Right forelimb (tissue), 1 donor: Measurements from ENCODE around the gene THOC6.

Experiments used
- DNase-seq: peaks from one replicate; pipeline ENCODE4 v3.0.0-alpha.2; 2018

THOC6 gene

GRCh38 chr16:2992383-2993081 lies 31.3 kb upstream of the THOC6 start:
- no peak for DNase-seq

GRCh38 chr16:2996298-2996697 lies 27.5 kb upstream of the THOC6 start:
- DNase-seq = no peak

- DNase-seq = no peak
Observed at GRCh38 chr16:2999929-3000328, 23.9 kb upstream of the THOC6 start.

GRCh38 chr16:3000540-3000939 lies 23.3 kb upstream of the THOC6 start:
- no peak for DNase-seq

- no peak for DNase-seq
Observed at GRCh38 chr16:3001316-3001715, 22.5 kb upstream of the THOC6 start.

GRCh38 chr16:3003582-3004270 lies 20.1 kb upstream of the THOC6 start:
- DNase-seq = peak; percentile 95

DNA sequence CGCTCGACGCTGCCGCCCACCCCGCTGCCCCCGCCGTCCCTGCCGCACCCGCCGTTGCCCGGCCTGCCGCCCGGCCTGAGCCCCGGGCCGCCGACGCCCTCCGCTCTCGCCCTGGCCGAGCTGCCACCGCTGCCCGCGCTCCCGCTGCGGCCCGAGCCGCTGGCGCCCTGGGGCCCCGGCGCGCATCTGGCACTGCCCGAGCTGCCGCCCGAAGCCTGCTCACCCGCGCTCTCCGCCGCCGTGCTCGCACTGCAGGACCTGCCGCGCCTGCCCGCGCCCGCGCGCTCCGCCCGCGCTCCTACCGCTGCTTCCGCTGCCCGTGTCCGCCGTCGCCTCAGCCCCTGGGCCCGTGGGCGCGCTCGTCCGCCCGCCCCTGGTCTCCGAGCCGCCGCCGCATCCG lies 19.5 kb upstream of the THOC6 start:
- DNase-seq = no peak

DNA sequence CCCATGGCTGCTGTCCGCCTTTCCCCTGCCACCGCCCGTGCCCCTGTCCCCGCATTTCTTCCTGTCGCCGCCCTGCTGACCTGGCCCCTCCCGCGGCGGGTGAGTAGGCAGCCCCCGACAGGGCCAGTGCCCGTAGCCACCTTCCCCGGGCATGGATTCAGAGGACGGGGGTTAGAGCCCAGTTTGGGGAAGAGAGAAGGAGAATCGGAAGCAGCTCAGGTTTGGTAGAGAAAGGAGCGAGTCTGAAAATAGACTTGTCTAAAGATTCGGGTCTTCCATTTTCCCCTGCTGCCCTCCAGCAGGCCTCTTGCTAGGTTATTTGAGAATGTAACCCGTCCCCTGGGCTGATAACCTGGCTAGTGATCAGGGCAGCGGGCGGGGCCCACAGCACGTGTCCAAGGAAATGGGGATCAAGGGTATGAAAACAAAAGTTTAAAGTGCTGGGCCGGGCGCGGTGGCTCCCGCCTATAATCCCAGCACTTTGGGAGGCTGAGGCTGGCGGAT lies 19.0 kb upstream of the THOC6 start:
- DNase-seq = no peak

GRCh38 chr16:3007059-3007956 lies 16.5 kb upstream of the THOC6 start:
- no peak for DNase-seq

- DNase-seq = no peak
Observed at GRCh38 chr16:3007957-3008689, 15.7 kb upstream of the THOC6 start.

DNA sequence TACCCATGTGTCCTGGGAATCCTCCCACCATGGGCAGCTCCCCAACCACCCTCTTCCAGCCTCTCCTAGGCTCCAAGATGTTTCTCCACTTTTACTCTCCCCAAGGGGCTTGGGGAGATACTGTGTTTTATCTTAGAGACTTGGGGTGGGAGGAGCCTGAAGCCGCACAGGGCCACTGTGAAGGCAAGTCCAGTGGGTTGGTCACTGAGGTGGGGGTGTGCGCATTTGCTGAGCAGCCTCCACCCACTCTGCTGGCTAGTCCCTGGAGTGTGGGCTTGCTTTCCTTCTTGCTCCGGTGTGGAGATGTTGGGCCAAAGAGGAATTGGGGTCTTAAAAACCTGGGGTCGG lies 15.2 kb upstream of the THOC6 start:
- no peak for DNase-seq

- no peak for DNase-seq
Observed at GRCh38 chr16:3009568-3010390, 14.1 kb upstream of the THOC6 start.

DNA sequence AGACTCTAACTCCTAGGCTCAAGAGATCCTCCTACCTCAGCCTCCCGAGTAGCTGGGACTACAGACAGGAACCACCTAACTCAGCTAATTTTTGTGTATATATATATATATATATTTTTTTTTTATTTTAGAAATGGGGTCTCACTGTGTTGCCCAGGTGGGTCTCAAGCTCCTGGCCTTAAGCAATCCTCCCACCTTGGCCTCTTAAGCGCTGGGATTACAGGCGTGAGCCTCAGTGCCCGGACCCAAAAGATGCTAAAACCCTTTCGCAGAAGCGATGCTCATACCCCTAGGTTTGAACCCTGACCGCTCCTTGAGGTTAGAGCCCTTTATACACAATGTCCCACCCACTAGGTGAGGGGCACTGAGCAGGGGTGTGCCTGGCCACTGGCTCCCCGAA lies 13.3 kb upstream of the THOC6 start:
- no peak for DNase-seq

DNA sequence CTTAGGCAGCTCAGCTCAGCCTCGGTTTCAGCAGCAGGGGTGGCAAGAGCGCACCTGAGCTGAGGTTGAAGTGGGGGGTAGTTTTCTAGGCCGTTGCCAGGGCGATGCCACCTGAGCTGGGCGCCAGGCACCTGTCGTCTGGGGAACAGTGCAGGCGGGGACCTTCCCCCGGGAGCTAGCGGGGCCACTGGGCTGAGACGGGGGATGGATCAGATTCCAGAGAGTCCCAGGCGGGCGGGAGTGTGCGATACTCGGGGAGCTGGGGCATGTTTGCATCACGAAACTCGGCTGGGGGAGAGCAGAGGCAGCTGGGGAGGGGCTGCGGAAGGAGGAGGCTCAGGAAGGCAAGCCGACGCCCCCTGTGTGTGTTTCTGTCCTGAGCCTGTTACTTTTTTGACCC lies 11.6 kb upstream of the THOC6 start:
- no peak for DNase-seq

- DNase-seq = no peak
Observed at GRCh38 chr16:3012828-3013420, 10.9 kb upstream of the THOC6 start, which contains the start of gene CLDN9. Gene CLDN9 (plus strand): TSS chr16:3012923. CDS start chr16:3013363, 440 bp downstream.

GRCh38 chr16:3013491-3013951 lies 10.3 kb upstream of the THOC6 start:
- DNase-seq = no peak

DNA sequence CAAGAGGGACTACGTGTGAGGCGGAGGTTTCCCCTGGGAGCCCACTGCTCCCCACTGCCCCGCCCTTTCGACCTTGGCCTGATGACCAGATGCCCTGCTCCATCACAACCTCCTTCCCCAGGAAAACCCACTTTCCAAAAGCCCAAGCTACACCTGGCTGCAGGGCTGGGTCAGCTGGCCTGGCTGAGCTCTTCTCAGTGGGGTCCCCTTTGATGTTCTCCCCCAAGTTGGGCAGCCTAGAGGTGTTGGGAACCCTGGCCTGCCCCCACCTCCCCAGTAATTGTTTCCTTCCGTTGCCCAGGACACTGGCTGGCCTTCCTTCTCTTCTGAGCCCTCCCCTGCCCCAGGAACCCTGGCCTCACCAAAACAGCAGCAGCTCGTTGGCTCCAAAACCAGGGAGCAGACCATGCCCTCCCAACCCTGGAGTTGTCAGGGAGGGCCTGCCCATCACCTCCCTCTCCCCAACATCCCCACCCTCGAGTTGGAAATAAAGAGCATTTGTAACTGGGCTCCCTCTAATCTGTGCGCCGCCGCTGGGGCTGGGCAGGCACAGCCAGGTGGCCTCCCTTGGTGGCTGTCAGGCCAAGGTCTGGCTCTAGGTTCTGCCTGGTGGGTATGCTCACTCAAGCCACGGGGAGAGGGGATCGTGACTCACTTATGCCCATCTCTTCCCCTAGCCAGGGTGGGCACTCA lies 9.7 kb upstream of the THOC6 start:
- DNase-seq = no peak

- no peak for DNase-seq
Observed at GRCh38 chr16:3014971-3015370, 8.9 kb upstream of the THOC6 start.

- DNase-seq = no peak
Observed at GRCh38 chr16:3015865-3016521, 7.8 kb upstream of the THOC6 start.

DNA sequence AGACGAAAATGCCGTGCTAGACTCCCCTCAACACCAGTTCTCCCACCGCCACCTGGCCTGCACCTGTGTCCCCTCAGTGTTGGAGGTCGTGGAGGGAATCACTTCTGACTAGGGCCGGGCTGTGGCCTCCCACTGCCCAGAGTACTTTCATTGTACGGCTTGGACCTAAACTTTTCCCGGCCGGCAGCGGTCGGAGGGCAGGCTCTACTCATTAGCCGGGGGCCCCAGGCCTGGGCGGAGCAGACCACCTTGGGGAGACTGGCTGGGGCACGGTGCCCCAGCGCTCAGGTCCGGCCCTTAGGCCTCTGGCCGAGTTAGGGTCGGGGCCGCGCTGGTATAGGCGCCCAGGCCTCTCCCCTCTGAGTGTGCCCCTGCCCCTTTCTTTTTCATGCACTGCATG lies 6.5 kb upstream of the THOC6 start:
- no peak for DNase-seq
